ENCODE data around the gene ADO. TPM values are rescaled to one million over a fixed set of nuclear protein-coding genes. Genes with fewer than 3 reads are reported as not detected.
A peak's percentile ranks its signal among the peaks of the same experiment; 100 is the strongest.

Gene ADO
- total RNA-seq, 3 donors from 2014 or later = 13.9 to 27.1 (median 22.9) TPM

DNA sequence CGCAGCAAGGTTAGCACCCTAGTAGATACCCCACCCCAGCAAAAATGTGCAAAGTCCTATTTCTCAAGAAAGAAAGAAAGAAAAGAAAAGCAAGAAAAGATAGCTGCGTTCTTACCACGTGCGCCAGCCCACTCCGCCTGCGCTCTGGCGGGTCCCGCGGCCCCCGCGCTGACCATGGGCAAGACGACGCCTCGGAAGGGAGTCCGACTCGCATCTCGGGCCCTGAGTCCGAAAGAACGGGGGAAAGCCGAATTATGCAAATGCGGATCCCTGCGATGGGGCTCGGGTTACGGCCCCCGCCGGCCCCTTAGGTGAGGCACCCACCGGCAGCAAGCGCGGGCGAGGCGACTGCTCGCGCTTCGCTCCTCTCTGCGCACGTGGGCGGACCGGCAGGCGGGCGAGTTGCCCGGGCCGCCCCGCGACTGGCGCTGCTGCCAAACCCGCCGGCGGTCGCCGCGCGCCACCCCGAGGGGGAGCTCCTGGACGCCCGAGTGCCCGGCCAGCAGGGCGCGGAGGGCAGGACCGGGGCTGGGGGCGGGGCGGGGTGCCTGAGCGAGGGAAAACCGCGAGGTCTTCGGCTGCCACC is 14.0 kb downstream of the ADO start:
- no peak for TF ChIP-seq POLR2AphosphoS5 (IDR thresholded peaks at IDR 0.05)
- TF ChIP-seq, protein P1, sequence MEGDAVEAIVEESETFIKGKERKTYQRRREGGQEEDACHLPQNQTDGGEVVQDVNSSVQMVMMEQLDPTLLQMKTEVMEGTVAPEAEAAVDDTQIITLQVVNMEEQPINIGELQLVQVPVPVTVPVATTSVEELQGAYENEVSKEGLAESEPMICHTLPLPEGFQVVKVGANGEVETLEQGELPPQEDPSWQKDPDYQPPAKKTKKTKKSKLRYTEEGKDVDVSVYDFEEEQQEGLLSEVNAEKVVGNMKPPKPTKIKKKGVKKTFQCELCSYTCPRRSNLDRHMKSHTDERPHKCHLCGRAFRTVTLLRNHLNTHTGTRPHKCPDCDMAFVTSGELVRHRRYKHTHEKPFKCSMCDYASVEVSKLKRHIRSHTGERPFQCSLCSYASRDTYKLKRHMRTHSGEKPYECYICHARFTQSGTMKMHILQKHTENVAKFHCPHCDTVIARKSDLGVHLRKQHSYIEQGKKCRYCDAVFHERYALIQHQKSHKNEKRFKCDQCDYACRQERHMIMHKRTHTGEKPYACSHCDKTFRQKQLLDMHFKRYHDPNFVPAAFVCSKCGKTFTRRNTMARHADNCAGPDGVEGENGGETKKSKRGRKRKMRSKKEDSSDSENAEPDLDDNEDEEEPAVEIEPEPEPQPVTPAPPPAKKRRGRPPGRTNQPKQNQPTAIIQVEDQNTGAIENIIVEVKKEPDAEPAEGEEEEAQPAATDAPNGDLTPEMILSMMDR (IDR thresholded peaks at IDR 0.05) = no peak
- DNase-seq (ENCODE audit: low spot score in 2 of 2) = peak in 1 of 2 donors; percentile 41
- Histone ChIP-seq H3K27me3 (peaks cover 0 to 18% of the 10 kb centered on the region in 2 donors), H3K9me3 (no peaks in the 10 kb centered on the region), H3K4me1 (peaks cover 10 to 14% of the 10 kb centered on the region in 2 donors), H3K4me3 (peak overlapping the region; percentile 65 to 94 (median 72)), H3K36me3 (no peaks in the 10 kb centered on the region), H3K27ac (peak overlapping the region; percentile 79 to 82)
- intact Hi-C loops (cut with DNase I; ENCODE audit: low total_unique reads) = no loop called here

DNA sequence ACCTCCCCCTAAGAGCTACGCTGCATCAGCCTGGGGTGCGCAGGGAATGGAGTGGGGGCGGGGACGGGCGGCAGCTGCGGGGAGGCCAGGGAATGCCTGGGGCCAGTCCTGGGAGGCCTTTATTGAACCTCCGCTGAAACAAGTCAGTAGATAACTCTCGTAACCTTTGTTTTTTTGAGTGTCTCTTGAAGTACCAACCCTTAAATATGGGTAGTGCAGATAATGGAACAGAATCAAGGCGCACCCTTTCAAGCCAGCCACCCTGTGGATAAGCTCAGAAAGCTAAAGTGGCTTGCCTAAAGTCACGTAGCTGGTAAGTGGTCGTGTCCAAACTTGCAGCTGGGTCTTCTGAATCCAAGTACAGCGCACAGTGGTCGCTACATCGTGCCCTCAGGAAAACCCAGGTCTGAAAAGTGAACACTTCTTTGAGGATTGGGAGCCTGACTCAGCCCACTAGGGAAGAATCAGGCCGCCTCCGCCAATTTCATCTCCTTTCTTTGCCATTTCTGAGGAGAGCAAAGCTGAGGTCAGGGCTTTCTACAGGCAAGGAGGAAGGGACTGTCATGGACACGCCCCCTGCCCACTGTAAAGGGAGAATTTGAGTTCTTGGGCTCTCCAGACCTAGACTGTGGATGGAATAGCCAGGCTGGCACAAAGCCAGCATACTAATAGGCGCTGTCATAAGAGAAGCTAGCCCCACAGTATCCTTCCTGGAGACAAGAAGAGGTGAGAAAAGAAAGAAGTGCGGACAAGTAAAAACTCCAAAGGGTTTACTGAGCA is 14.8 kb downstream of the ADO start:
- H3K9me3 ChIP-seq = no peaks in the 10 kb centered on the region
- H3K27ac ChIP-seq = peak overlapping the region; percentile 79 to 82
- peak overlapping the region in 2 of 3 donors; percentile 65 to 94 for H3K4me3 ChIP-seq
- H3K4me1 ChIP-seq = peaks cover 10 to 12% of the 10 kb centered on the region in 2 donors
- intact Hi-C loops (cut with DNase I; ENCODE audit: low total_unique reads) = no loop called here
- H3K27me3 ChIP-seq = peaks cover 0 to 14% of the 10 kb centered on the region in 2 donors
- no peak for TF ChIP-seq POLR2A (IDR thresholded peaks at IDR 0.05)
- TF ChIP-seq, protein P1 (IDR thresholded peaks at IDR 0.05) = no peak
- H3K36me3 ChIP-seq = no peaks in the 10 kb centered on the region
- peak in 1 of 2 donors; percentile 32 for DNase-seq (ENCODE audit: low spot score in 2 of 2)

DNA sequence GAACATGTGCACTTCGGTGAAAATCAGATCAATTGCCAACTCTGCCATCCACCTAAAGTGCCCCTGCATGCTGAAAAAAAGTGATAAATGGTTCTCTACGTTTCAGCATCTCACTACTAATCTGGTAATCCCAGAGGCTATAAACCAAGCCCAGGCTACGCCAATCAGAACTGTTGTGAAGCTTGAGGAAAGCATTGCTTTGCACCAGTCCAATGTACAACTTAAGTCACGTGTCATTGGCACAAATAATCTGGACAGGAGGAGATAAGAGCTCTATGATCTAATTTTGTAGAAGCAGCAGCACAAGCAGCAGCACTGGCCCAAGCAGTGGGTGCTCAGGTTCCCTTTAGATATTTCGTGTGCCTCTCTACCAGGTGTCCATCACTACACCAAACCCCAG is 16.1 kb downstream of the ADO start:
- no peaks in the 10 kb centered on the region for H3K36me3 ChIP-seq
- peaks cover 4 to 6% of the 10 kb centered on the region in 2 donors for H3K4me1 ChIP-seq
- intact Hi-C loops (cut with DNase I; ENCODE audit: low total_unique reads) = no loop called here
- peaks cover 0 to 2% of the 10 kb centered on the region in 2 donors for H3K27me3 ChIP-seq
- no peak overlapping the region for H3K4me3 ChIP-seq
- DNase-seq (ENCODE audit: low spot score in 2 of 2) = no peak
- H3K9me3 ChIP-seq = no peaks in the 10 kb centered on the region
- H3K27ac ChIP-seq = no peak overlapping the region
- no peak for TF ChIP-seq POLR2AphosphoS5 (IDR thresholded peaks at IDR 0.05)
- no peak for TF ChIP-seq POLR2A (IDR thresholded peaks at IDR 0.05)
- TF ChIP-seq, protein P1 (IDR thresholded peaks at IDR 0.05) = no peak

DNA sequence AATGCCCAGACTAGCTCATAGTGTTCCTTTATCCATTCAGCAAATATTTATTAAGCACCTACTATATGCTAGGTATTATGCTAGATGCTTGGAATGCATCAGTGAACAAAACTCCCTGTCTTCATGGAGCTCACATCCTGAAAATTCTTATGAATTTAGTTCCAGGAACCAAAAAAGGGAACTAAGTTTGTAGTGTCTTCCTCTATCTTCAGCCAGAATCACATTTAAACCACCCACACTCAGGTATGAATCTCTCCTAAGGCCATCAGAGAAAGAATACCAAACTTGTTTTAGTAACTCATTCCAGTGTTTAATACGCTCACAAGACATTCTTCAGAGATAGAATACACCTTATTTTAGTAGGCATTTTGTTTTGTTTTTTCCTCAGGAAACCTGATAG is 21.8 kb downstream of the ADO start:
- no peaks in the 10 kb centered on the region for H3K4me1 ChIP-seq
- H3K27ac ChIP-seq = peak overlapping the region; percentile 60 to 80
- H3K27me3 ChIP-seq = no peaks in the 10 kb centered on the region
- no peak for TF ChIP-seq POLR2A (IDR thresholded peaks at IDR 0.05)
- no peak for TF ChIP-seq POLR2AphosphoS5 (IDR thresholded peaks at IDR 0.05)
- TF ChIP-seq, protein P1 (IDR thresholded peaks at IDR 0.05) = no peak
- intact Hi-C loops (cut with DNase I; ENCODE audit: low total_unique reads) = no loop called here
- H3K9me3 ChIP-seq = no peaks in the 10 kb centered on the region
- no peaks in the 10 kb centered on the region for H3K36me3 ChIP-seq
- no peak for DNase-seq (ENCODE audit: low spot score in 2 of 2)
- H3K4me3 ChIP-seq = no peak overlapping the region

DNA sequence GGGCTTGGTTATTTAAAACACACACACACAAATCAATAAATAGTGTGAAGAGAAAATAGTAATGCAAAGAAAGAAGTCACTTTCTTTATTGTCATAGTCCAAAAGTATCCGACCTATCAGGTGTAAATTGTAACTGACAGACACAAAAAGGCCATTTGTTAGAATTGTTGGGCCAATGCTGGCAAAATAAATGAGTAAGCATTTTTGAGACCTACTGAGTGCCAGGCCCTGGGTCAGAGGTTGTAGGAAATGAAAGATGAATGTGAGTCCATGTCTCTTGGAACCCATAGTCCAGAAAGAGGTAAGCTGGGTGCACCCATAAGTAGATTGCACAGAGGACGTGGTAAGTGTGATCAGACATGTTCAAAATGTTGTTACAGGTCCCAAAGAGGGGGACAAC is 25.1 kb downstream of the ADO start:
- Histone ChIP-seq H3K9me3 (no peaks in the 10 kb centered on the region), H3K27ac (no peak overlapping the region), H3K27me3 (no peaks in the 10 kb centered on the region), H3K36me3 (no peaks in the 10 kb centered on the region), H3K4me3 (no peak overlapping the region), H3K4me1 (no peaks in the 10 kb centered on the region)
- DNase-seq (ENCODE audit: low spot score in 2 of 2) = no peak
- TF ChIP-seq, protein P1 (IDR thresholded peaks at IDR 0.05) = no peak
- TF ChIP-seq POLR2AphosphoS5 (IDR thresholded peaks at IDR 0.05) (no peak), POLR2A (IDR thresholded peaks at IDR 0.05) (no peak)
- intact Hi-C loops (cut with DNase I; ENCODE audit: low total_unique reads) = no loop called here
